ENCODE data around the gene DLG2. TPM values are rescaled to one million over a fixed set of nuclear protein-coding genes. Genes with fewer than 3 reads are reported as not detected.

DLG2 gene
- polyA plus RNA-seq, 3 donors = 0.24 to 0.39 TPM; not detected in 1

DNA sequence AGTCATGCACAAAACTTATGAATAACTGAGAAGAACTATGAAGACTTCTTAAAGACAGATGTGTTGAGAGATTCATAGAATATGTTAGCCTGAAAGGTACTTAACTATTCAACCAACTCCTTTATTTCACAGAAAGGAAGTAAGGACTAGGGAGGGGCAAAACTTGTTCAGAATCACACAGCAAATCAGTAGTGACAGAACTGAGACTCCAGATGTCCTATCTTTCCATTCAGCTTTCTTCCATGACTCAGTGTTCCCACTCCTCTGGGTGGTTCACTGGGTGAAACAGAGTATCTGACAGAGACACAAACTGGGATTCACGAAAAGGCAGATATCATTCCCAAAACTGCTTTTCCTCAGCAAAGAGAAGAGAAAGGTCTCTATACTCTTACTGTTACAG is 1053.3 kb downstream of the DLG2 start:
- no peak for DNase-seq
- Mint-ChIP-seq H3K4me1 (no peaks in the 10 kb centered on the region), H3K27me3 (ENCODE audit: low read depth in 3 of 3) (peaks cover 0 to 2% (median 0%) of the 10 kb centered on the region in 3 donors), H3K36me3 (no peaks in the 10 kb centered on the region), H3K4me3 (no peak overlapping the region), H3K9me3 (peaks cover 0 to 8% (median 3%) of the 10 kb centered on the region in 7 donors), H3K27ac (no peak overlapping the region)
- Histone ChIP-seq H3K4me3 (replicated peaks in 1 of 3; ENCODE audit: low read depth in 2 of 3, low read length in 3 of 3) (no peak overlapping the region), H4K20me1 (ENCODE audit: insufficient read depth, low read length) (no peaks in the 10 kb centered on the region), H3K4me1 (ENCODE audit: control insufficient read depth in 1 of 2, insufficient read depth in 2 of 2, low read length in 2 of 2) (no peaks in the 10 kb centered on the region), H3K27ac (ENCODE audit: low read depth in 1 of 2, low read length in 2 of 2) (no peak overlapping the region), H3K4me2 (replicated peaks; ENCODE audit: extremely low read depth, low read length, poor library complexity, severe bottlenecking) (no peak overlapping the region), H3K9ac (ENCODE audit: insufficient read depth, low read length, poor library complexity, severe bottlenecking) (no peak overlapping the region), H3K36me3 (replicated peaks in 1 of 2; ENCODE audit: control insufficient read depth in 1 of 2, insufficient read depth in 2 of 2, low read length in 2 of 2) (no peaks in the 10 kb centered on the region), H3K9me3 (replicated peaks in 1 of 2; ENCODE audit: control insufficient read depth in 1 of 2, insufficient read depth in 1 of 2, low read length in 2 of 2) (peaks cover 0 to 3% of the 10 kb centered on the region in 2 donors), H3K79me2 (ENCODE audit: insufficient read depth, low read length) (no peaks in the 10 kb centered on the region), H3K27me3 (ENCODE audit: control insufficient read depth in 2 of 2, insufficient read depth in 2 of 2, low read length in 2 of 2) (no peaks in the 10 kb centered on the region), H2AFZ (ENCODE audit: insufficient read depth, low read depth, low read length, poor library complexity, severe bottlenecking) (no peak overlapping the region)
- WGBS (ENCODE audit: insufficient coverage) = no CpG with 5 or more reads among the region's 1 CpG
- intact Hi-C loops (cut with micrococcal nuclease) = no loop called here
- TF ChIP-seq, protein P1, sequence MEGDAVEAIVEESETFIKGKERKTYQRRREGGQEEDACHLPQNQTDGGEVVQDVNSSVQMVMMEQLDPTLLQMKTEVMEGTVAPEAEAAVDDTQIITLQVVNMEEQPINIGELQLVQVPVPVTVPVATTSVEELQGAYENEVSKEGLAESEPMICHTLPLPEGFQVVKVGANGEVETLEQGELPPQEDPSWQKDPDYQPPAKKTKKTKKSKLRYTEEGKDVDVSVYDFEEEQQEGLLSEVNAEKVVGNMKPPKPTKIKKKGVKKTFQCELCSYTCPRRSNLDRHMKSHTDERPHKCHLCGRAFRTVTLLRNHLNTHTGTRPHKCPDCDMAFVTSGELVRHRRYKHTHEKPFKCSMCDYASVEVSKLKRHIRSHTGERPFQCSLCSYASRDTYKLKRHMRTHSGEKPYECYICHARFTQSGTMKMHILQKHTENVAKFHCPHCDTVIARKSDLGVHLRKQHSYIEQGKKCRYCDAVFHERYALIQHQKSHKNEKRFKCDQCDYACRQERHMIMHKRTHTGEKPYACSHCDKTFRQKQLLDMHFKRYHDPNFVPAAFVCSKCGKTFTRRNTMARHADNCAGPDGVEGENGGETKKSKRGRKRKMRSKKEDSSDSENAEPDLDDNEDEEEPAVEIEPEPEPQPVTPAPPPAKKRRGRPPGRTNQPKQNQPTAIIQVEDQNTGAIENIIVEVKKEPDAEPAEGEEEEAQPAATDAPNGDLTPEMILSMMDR (IDR thresholded peaks at IDR 0.05) = no peak

DNA sequence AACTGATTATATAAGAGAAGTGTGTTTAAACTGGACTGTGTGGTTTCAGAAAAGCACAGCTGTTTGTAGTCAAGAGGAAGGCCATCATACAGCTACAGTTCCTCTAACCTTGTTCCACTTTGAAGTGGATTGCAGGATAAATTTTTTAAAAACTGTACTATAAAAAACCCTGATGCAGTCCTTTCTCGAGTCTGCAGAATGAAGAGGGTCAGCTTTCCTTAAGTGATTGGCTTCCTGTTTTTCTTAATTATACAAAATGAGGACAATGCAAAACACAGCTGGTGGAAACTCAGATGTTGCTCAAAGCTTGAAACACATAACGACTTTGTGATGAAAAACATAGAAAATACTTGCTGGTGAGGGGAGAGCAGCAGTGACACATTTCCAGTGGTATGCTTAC is 1060.5 kb downstream of the DLG2 start:
- Histone ChIP-seq H3K4me3 (replicated peaks in 1 of 3; ENCODE audit: low read depth in 2 of 3, low read length in 3 of 3) (no peak overlapping the region), H3K27me3 (ENCODE audit: control insufficient read depth in 2 of 2, insufficient read depth in 2 of 2, low read length in 2 of 2) (no peaks in the 10 kb centered on the region), H3K36me3 (replicated peaks in 1 of 2; ENCODE audit: control insufficient read depth in 1 of 2, insufficient read depth in 2 of 2, low read length in 2 of 2) (no peaks in the 10 kb centered on the region), H3K4me1 (ENCODE audit: control insufficient read depth in 1 of 2, insufficient read depth in 2 of 2, low read length in 2 of 2) (no peaks in the 10 kb centered on the region), H2AFZ (ENCODE audit: insufficient read depth, low read depth, low read length, poor library complexity, severe bottlenecking) (no peak overlapping the region), H4K20me1 (ENCODE audit: insufficient read depth, low read length) (no peaks in the 10 kb centered on the region), H3K27ac (ENCODE audit: low read depth in 1 of 2, low read length in 2 of 2) (no peak overlapping the region), H3K9me3 (replicated peaks in 1 of 2; ENCODE audit: control insufficient read depth in 1 of 2, insufficient read depth in 1 of 2, low read length in 2 of 2) (no peaks in the 10 kb centered on the region), H3K4me2 (replicated peaks; ENCODE audit: extremely low read depth, low read length, poor library complexity, severe bottlenecking) (no peak overlapping the region), H3K79me2 (ENCODE audit: insufficient read depth, low read length) (no peaks in the 10 kb centered on the region), H3K9ac (ENCODE audit: insufficient read depth, low read length, poor library complexity, severe bottlenecking) (no peak overlapping the region)
- DNase-seq = no peak
- H3K9me3 Mint-ChIP-seq = peaks cover 0 to 5% (median 3%) of the 10 kb centered on the region in 7 donors
- no peak overlapping the region for H3K27ac Mint-ChIP-seq
- intact Hi-C loops (cut with micrococcal nuclease) = no loop called here
- TF ChIP-seq, protein P1 (IDR thresholded peaks at IDR 0.05) = no peak
- H3K4me3 Mint-ChIP-seq = no peak overlapping the region
- H3K36me3 Mint-ChIP-seq = no peaks in the 10 kb centered on the region
- no peaks in the 10 kb centered on the region for H3K27me3 Mint-ChIP-seq (ENCODE audit: low read depth in 3 of 3)
- WGBS (ENCODE audit: insufficient coverage) = no CpG with 5 or more reads among the region's 2 CpGs
- no peaks in the 10 kb centered on the region for H3K4me1 Mint-ChIP-seq

All from CD14-positive monocyte (primary cell).